Glutamatergic neuron (in vitro differentiated cells): ENCODE results near the gene SIRPA. TPM values are rescaled to one million over a fixed set of nuclear protein-coding genes. Genes with fewer than 3 reads are reported as not detected.

Experiments
- DNase-seq: peaks from one replicate; pipeline ENCODE4 v3.0.0; 2022
- H3K27ac Mint-ChIP-seq: one replicate; pipeline ENCODE4 v1.8.0; 2020; ENCODE audit warnings: mild to moderate bottlenecking, mixed read lengths, inconsistent platforms; ENCODE audit not compliant: unreplicated experiment
- H3K27me3 Mint-ChIP-seq: one replicate; pipeline ENCODE4 v1.8.0; 2020; ENCODE audit warnings: mild to moderate bottlenecking, moderate library complexity, mixed read lengths, inconsistent platforms; ENCODE audit not compliant: unreplicated experiment
- H3K36me3 Mint-ChIP-seq: one replicate; pipeline ENCODE4 v1.8.0; 2020; ENCODE audit warnings: mild to moderate bottlenecking, mixed read lengths, inconsistent platforms; ENCODE audit not compliant: unreplicated experiment
- H3K4me1 Mint-ChIP-seq: one replicate; pipeline ENCODE4 v1.8.0; 2020; ENCODE audit warnings: mild to moderate bottlenecking, low read depth, mixed read lengths, inconsistent platforms; ENCODE audit not compliant: unreplicated experiment
- H3K4me3 Mint-ChIP-seq: one replicate; pipeline ENCODE4 v1.8.0; 2020; ENCODE audit warnings: mild to moderate bottlenecking, mixed read lengths, inconsistent platforms; ENCODE audit not compliant: unreplicated experiment
- H3K9me3 Mint-ChIP-seq: one replicate; pipeline ENCODE4 v1.8.0; 2020; ENCODE audit warnings: mild to moderate bottlenecking, moderate library complexity, mixed read lengths, inconsistent platforms; ENCODE audit not compliant: unreplicated experiment
- CTCF ChIP-seq: fragments of 200-600 bp; sonication (generic); IDR thresholded peaks from one replicate; pipeline ENCODE4 v1.5.0; 2021; ENCODE audit not compliant: partially characterized antibody, unreplicated experiment
- long read RNA-seq: library from polyadenylated mRNA; unstranded; transcript quantifications from one replicate; pipeline ENCODE4 v2.0.0, GENCODE V29; 2020; ENCODE audit not compliant: unreplicated experiment
- total RNA-seq: library from RNA; stranded (reverse); fragmentation: NEBNext Ultra II Directional; extraction: Animal tissue kit (Norgen Biotek cat#: 25700); gene quantifications from one replicate; pipeline ENCODE4 v1.2.1, GENCODE V29; 2021; ENCODE audit not compliant: unreplicated experiment

Gene SIRPA
- 0.34 TPM for total RNA-seq
- long read RNA-seq = 0 reads

GRCh38 chr20:1894951-1895673, at the start of gene SIRPA:
SIRPA (plus strand) TSS chr20:1895407; CDS start chr20:1895448, 41 bp downstream.
- DNase-seq = peak; percentile 62
- H3K4me1 Mint-ChIP-seq = peaks cover 8% of the 10 kb centered on the region
- H3K27me3 Mint-ChIP-seq = peaks cover 11% of the 10 kb centered on the region
- no peak for TF ChIP-seq CTCF
- peak within 1 kb of the TSS; percentile 89 for H3K4me3 Mint-ChIP-seq
- H3K27ac Mint-ChIP-seq = no peak within 1 kb of the TSS
- peaks cover 17% of the 10 kb centered on the region for H3K9me3 Mint-ChIP-seq
- no peaks in the 10 kb centered on the region for H3K36me3 Mint-ChIP-seq

GRCh38 chr20:1845701-1846100, 49.5 kb upstream of the SIRPA start:
- H3K9me3 Mint-ChIP-seq = peaks cover 8% of the 10 kb centered on the region
- H3K4me1 Mint-ChIP-seq = peaks cover 4% of the 10 kb centered on the region
- no peak overlapping the region for H3K27ac Mint-ChIP-seq
- TF ChIP-seq CTCF = no peak
- H3K36me3 Mint-ChIP-seq = no peaks in the 10 kb centered on the region
- DNase-seq = no peak
- H3K27me3 Mint-ChIP-seq = peaks cover 5% of the 10 kb centered on the region
- no peak overlapping the region for H3K4me3 Mint-ChIP-seq

GRCh38 chr20:1846341-1846740, 48.9 kb upstream of the SIRPA start:
- no peak overlapping the region for H3K4me3 Mint-ChIP-seq
- peaks cover 4% of the 10 kb centered on the region for H3K4me1 Mint-ChIP-seq
- no peak for DNase-seq
- TF ChIP-seq CTCF = no peak
- no peak overlapping the region for H3K27ac Mint-ChIP-seq
- peaks cover 5% of the 10 kb centered on the region for H3K27me3 Mint-ChIP-seq
- H3K36me3 Mint-ChIP-seq = no peaks in the 10 kb centered on the region
- H3K9me3 Mint-ChIP-seq = peaks cover 8% of the 10 kb centered on the region

GRCh38 chr20:1846876-1847275, 48.3 kb upstream of the SIRPA start:
- no peak overlapping the region for H3K27ac Mint-ChIP-seq
- no peak overlapping the region for H3K4me3 Mint-ChIP-seq
- H3K4me1 Mint-ChIP-seq = peaks cover 4% of the 10 kb centered on the region
- DNase-seq = no peak
- TF ChIP-seq CTCF = no peak
- H3K9me3 Mint-ChIP-seq = peaks cover 8% of the 10 kb centered on the region
- H3K36me3 Mint-ChIP-seq = no peaks in the 10 kb centered on the region
- H3K27me3 Mint-ChIP-seq = peaks cover 5% of the 10 kb centered on the region

GRCh38 chr20:1847780-1848179, 47.4 kb upstream of the SIRPA start:
- H3K4me1 Mint-ChIP-seq = peaks cover 4% of the 10 kb centered on the region
- no peaks in the 10 kb centered on the region for H3K36me3 Mint-ChIP-seq
- peaks cover 10% of the 10 kb centered on the region for H3K9me3 Mint-ChIP-seq
- no peak for TF ChIP-seq CTCF
- DNase-seq = no peak
- H3K4me3 Mint-ChIP-seq = no peak overlapping the region
- H3K27ac Mint-ChIP-seq = no peak overlapping the region
- H3K27me3 Mint-ChIP-seq = peaks cover 7% of the 10 kb centered on the region
